Colonic mucosa (tissue), 4 donors: ENCODE measurements around the gene DNASE1L2. TPM values are rescaled to one million over a fixed set of nuclear protein-coding genes. Genes with fewer than 3 reads are reported as not detected.

Source experiments
- DNase-seq: peaks from one replicate; pipeline ENCODE4 v3.0.0-alpha.2; 2020
- H3K27ac ChIP-seq: fragments of 200-600 bp; one replicate; pipeline ENCODE4 v1.8.0; 2021
- H3K27me3 ChIP-seq: fragments of 200-600 bp; one replicate; pipeline ENCODE4 v1.8.0; 2021
- H3K36me3 ChIP-seq: fragments of 200-600 bp; one replicate; pipeline ENCODE4 v1.8.0; 2021
- H3K4me1 ChIP-seq: fragments of 200-600 bp; one replicate; pipeline ENCODE4 v1.8.0; 2021; ENCODE audit warnings: mild to moderate bottlenecking
- H3K4me3 ChIP-seq: fragments of 200-600 bp; one replicate; pipeline ENCODE4 v1.8.0; 2021
- H3K9ac ChIP-seq, 2 donors: one replicate each; pipeline ENCODE4 v1.7.0; 2013; ENCODE audit warnings: control low read depth in 2 of 2, low read depth in 2 of 2, low read length in 2 of 2
- H3K9me3 ChIP-seq: fragments of 200-600 bp; one replicate; pipeline ENCODE4 v1.8.0; 2021
- CTCF ChIP-seq: fragments of 200-600 bp; IDR thresholded peaks from one replicate; pipeline ENCODE4 v1.8.0; 2022; ENCODE audit warnings: antibody characterized with exemption, mild to moderate bottlenecking
- intact Hi-C: fragments of 100-400 bp; cut with DNase I; formaldehyde crosslinking; loops from one replicate; pipeline ENCODE4 v1.14.1; 2022
- total RNA-seq, 2 donors: library from RNA; stranded (reverse); fragmentation: NEBNext Ultra II Directional in 1 of 2; extraction: Animal tissue kit (Norgen Biotek cat#: 25700) in 1 of 2; gene quantifications; one replicate each; pipeline ENCODE4 v1.2.1, GENCODE V29; 2021
- donor health status: healthy.
- donor health status: DM: no; HTN: no; CAD: no.
- donor health status: DM: no; HTN: no; CAD: no.

The DNASE1L2 gene
- total RNA-seq, 2 donors from 2014 or later: 0.85 to 2.4 TPM

- intact Hi-C loops: no loop called here
- no peak for TF ChIP-seq CTCF
- H3K36me3 ChIP-seq: no peaks in the 10 kb centered on the region
- peak; percentile 96 for DNase-seq
- no peaks in the 10 kb centered on the region for H3K9me3 ChIP-seq
- H3K4me3 ChIP-seq: peak within 1 kb of the TSS; percentile 95
- no peaks in the 10 kb centered on the region for H3K27me3 ChIP-seq
- peak within 1 kb of the TSS; percentile 84 to 91 for H3K9ac ChIP-seq
- H3K4me1 ChIP-seq: peaks cover 9% of the 10 kb centered on the region
- peak within 1 kb of the TSS; percentile 87 for H3K27ac ChIP-seq
Measured at GRCh38 chr16:2267913-2268666, 31.8 kb downstream of the DNASE1L2 start, which contains the start of gene RNPS1. RNPS1 (minus strand) TSS chr16:2268126; CDS start chr16:2264643, 3,483 bp downstream.

- no peak for TF ChIP-seq CTCF
- no peaks in the 10 kb centered on the region for H3K36me3 ChIP-seq
- H3K4me1 ChIP-seq: peaks cover 9% of the 10 kb centered on the region
- no peak overlapping the region for H3K9ac ChIP-seq
- H3K4me3 ChIP-seq: no peak overlapping the region
- intact Hi-C loops: no loop called here
- H3K9me3 ChIP-seq: no peaks in the 10 kb centered on the region
- DNase-seq: no peak
- H3K27ac ChIP-seq: no peak overlapping the region
- no peaks in the 10 kb centered on the region for H3K27me3 ChIP-seq
Measured at GRCh38 chr16:2270070-2270462, 33.8 kb downstream of the DNASE1L2 start.

GRCh38 chr16:2270588-2271470 lies 34.6 kb downstream of the DNASE1L2 start:
- intact Hi-C loops: no loop called here
- DNase-seq: no peak
- no peaks in the 10 kb centered on the region for H3K36me3 ChIP-seq
- H3K27ac ChIP-seq: no peak overlapping the region
- H3K27me3 ChIP-seq: no peaks in the 10 kb centered on the region
- peaks cover 9% of the 10 kb centered on the region for H3K4me1 ChIP-seq
- H3K9ac ChIP-seq: no peak overlapping the region
- H3K4me3 ChIP-seq: no peak overlapping the region
- H3K9me3 ChIP-seq: no peaks in the 10 kb centered on the region
- no peak for TF ChIP-seq CTCF

- no peak for TF ChIP-seq CTCF
- H3K9ac ChIP-seq: no peak overlapping the region
- H3K27ac ChIP-seq: no peak overlapping the region
- DNase-seq: no peak
- H3K4me3 ChIP-seq: no peak overlapping the region
- H3K27me3 ChIP-seq: no peaks in the 10 kb centered on the region
- H3K9me3 ChIP-seq: no peaks in the 10 kb centered on the region
- intact Hi-C loops: no loop called here
- no peaks in the 10 kb centered on the region for H3K36me3 ChIP-seq
- peaks cover 9% of the 10 kb centered on the region for H3K4me1 ChIP-seq
Measured at GRCh38 chr16:2271848-2272461, 35.7 kb downstream of the DNASE1L2 start.

GRCh38 chr16:2273484-2273883 lies 37.2 kb downstream of the DNASE1L2 start:
- no peak overlapping the region for H3K4me3 ChIP-seq
- H3K9ac ChIP-seq: no peak overlapping the region
- H3K27me3 ChIP-seq: no peaks in the 10 kb centered on the region
- intact Hi-C loops: no loop called here
- H3K27ac ChIP-seq: no peak overlapping the region
- no peaks in the 10 kb centered on the region for H3K9me3 ChIP-seq
- H3K36me3 ChIP-seq: no peaks in the 10 kb centered on the region
- H3K4me1 ChIP-seq: peaks cover 9% of the 10 kb centered on the region
- TF ChIP-seq CTCF: no peak
- DNase-seq: no peak
